Measurements from ENCODE around the gene BRCA2. TPM values are rescaled to one million over a fixed set of nuclear protein-coding genes. Genes with fewer than 3 reads are reported as not detected.

The BRCA2 gene
- total and polyA plus RNA-seq, 5 donors from 2014 or later, result 1.3 to 7.6 (median 2.0) TPM

- H3K36me3 ChIP-seq (ENCODE audit: control insufficient read depth, insufficient read depth, low read length), result no peaks in the 10 kb centered on the region
- H3K4me1 ChIP-seq (ENCODE audit: control insufficient read depth, insufficient read depth, low read length, poor library complexity, severe bottlenecking), result no peaks in the 10 kb centered on the region
- H3K9me3 Mint-ChIP-seq, result peaks cover 0 to 1% (median 0%) of the 10 kb centered on the region in 7 donors
- ATAC-seq (ENCODE audit: low read depth in 2 of 2) (no peak), DNase-seq (no peak)
- H3K4me1 Mint-ChIP-seq, result peaks cover 0 to 2% (median under 1%) of the 10 kb centered on the region in 4 donors
- no peak overlapping the region for H3K27ac Mint-ChIP-seq
- H3K4me3 Mint-ChIP-seq, result no peak overlapping the region
- H3K27me3 Mint-ChIP-seq, result no peaks in the 10 kb centered on the region
- no peaks in the 10 kb centered on the region for H3K9me3 ChIP-seq (ENCODE audit: control insufficient read depth in 2 of 2, low read length in 2 of 2)
- H3K27ac ChIP-seq (ENCODE audit: insufficient read depth, low read length, poor library complexity, severe bottlenecking), result no peak overlapping the region
- H3K4me3 ChIP-seq (ENCODE audit: low read depth, low read length), result no peak overlapping the region
- H3K27me3 ChIP-seq (ENCODE audit: control insufficient read depth, insufficient read depth, low read length), result no peaks in the 10 kb centered on the region
- H3K36me3 Mint-ChIP-seq, result peaks cover 21% of the 10 kb centered on the region
Observed at GRCh38 chr13:32447894-32448623, 132.8 kb downstream of the BRCA2 start.

GRCh38 chr13:32448972-32449371 lies 133.7 kb downstream of the BRCA2 start:
- Histone ChIP-seq H3K36me3 (ENCODE audit: control insufficient read depth, insufficient read depth, low read length) (no peaks in the 10 kb centered on the region), H3K4me1 (ENCODE audit: control insufficient read depth, insufficient read depth, low read length, poor library complexity, severe bottlenecking) (no peaks in the 10 kb centered on the region), H3K9me3 (ENCODE audit: control insufficient read depth in 2 of 2, low read length in 2 of 2) (no peaks in the 10 kb centered on the region), H3K27ac (ENCODE audit: insufficient read depth, low read length, poor library complexity, severe bottlenecking) (no peak overlapping the region), H3K27me3 (ENCODE audit: control insufficient read depth, insufficient read depth, low read length) (no peaks in the 10 kb centered on the region), H3K4me3 (ENCODE audit: low read depth, low read length) (no peak overlapping the region)
- no peak for DNase-seq
- H3K4me1 Mint-ChIP-seq, result peaks cover 0 to 3% (median under 1%) of the 10 kb centered on the region in 4 donors
- H3K9me3 Mint-ChIP-seq, result peaks cover 0 to 1% (median 0%) of the 10 kb centered on the region in 7 donors
- no peak overlapping the region for H3K4me3 Mint-ChIP-seq
- no peaks in the 10 kb centered on the region for H3K27me3 Mint-ChIP-seq
- peaks cover 26% of the 10 kb centered on the region for H3K36me3 Mint-ChIP-seq
- H3K27ac Mint-ChIP-seq, result peak overlapping the region in 1 of 3 donors; percentile 11
- no peak for ATAC-seq (ENCODE audit: low read depth in 2 of 2)

Other genes starting within 250 kb of the BRCA2 start
- gene ZAR1L, start 145 bp upstream of the BRCA2 start, total RNA-seq, result not detected
- gene ZAR1L, start 145 bp upstream of the BRCA2 start, polyA plus RNA-seq, result under 1 TPM in 1 of 4 donors, not detected in 3; 0.16 TPM
- gene N4BP2L1, start 112.6 kb downstream of the BRCA2 start, total RNA-seq, result 48.5 TPM
- gene N4BP2L1, start 112.6 kb downstream of the BRCA2 start, polyA plus RNA-seq, result 10 to 100 TPM; 55.8 to 65.7 (median 61.5) TPM
- gene N4BP2L2, start 223.3 kb downstream of the BRCA2 start, total RNA-seq, result 242 TPM
- gene N4BP2L2, start 223.3 kb downstream of the BRCA2 start, polyA plus RNA-seq, result 100 to 1,000 TPM; 161 to 214 (median 193) TPM